Stromal cell of bone marrow (primary cell): ENCODE results near the gene IGSF23.
A peak's percentile ranks its signal among the peaks of the same experiment; 100 is the strongest.

Source experiments
- DNase-seq: peaks from one replicate; pipeline ENCODE4 v3.0.0-alpha.2; 2012; ENCODE audit warnings: low read depth

Gene IGSF23, protein sequence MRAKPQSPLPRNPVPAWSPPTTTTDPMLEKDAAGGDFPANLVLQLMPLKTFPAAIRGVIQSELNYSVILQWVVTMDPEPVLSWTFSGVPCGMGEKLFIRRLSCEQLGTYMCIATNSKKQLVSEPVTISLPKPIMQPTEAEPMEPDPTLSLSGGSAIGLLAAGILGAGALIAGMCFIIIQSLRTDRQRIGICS

DNA sequence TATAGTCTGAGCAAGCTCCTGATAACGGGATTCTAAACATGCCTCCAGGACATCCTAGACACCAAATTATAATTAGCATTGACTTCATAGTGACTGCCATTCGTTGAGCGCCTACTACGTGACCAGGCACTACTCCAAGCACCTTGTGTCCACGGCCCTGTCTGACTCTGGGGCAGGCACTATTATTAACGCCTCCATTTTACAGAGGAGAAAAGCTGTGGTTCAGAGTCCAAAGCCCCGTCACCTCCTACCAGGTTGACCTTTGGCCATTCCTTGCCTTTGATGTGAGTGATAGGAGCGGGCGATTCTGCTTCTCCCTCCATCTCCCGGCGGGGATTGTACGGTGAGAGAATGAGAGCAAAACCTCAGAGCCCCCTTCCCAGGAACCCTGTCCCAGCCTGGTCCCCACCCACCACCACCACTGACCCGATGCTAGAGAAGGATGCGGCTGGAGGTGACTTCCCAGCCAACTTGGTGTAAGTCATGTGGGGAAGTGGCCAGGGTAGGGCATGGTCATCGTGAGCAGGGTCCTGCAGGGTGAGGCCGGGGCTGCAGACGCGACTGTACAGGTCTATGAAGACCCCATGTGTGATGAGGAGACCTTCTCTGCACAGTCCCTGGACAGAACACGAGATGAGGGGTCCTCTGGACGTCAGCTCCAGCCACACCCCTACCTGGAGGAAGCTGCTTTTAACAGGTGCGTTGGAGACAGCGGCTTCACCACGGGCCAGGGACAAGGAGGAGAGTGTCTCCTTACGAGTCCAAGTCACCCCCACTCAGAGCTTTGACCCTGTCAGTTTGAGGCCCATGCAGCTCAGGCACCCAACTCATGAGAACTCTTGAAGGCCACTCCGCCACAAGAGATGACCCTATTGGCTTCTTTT is at the start of gene IGSF23:
TSS of gene IGSF23 (plus strand) at position 269 of the 884 bp plus-strand sequence. CDS start at position 352, 83 bp downstream.
- DNase-seq, result no peak

- DNase-seq, result no peak
Measured at GRCh38 chr19:44566984-44567383, 46.4 kb upstream of the IGSF23 start.

- DNase-seq, result no peak
Measured at GRCh38 chr19:44567745-44568144, 45.6 kb upstream of the IGSF23 start.

GRCh38 chr19:44570603-44570983 is 42.8 kb upstream of the IGSF23 start:
- DNase-seq, result no peak

DNA sequence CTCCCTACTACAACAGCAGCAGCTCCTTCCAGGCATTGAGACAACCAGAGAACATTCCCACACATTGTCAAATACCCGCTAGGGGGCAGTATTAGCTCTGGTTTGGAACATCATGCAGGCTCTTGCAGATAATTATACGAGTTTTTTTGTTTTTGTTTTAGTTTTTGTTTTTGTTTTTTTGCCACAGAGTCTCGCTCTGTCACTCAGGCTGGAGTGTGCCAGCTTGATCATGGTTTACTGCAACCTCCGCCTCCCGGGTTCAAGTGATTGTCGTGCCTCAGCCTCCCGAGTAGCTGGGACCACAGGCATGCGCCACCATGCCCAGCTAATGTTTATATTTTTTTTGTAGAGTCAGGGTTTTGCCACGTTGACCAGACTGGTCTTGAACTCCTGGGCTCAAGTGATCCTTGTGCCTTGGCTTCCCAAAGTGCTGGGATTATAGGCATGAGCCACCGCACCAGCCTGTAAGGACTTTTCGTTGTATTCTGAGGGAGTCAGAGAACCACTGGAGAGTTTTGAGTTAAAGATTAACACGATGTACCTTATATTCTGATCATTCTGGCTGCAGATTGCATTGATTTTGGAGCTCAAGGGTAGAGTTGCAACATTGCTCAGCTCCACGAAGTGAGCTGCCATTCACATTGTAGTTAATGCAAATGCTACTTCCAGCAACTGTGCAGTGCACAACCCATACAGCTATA is 42.2 kb upstream of the IGSF23 start:
- peak; percentile 65 for DNase-seq

DNA sequence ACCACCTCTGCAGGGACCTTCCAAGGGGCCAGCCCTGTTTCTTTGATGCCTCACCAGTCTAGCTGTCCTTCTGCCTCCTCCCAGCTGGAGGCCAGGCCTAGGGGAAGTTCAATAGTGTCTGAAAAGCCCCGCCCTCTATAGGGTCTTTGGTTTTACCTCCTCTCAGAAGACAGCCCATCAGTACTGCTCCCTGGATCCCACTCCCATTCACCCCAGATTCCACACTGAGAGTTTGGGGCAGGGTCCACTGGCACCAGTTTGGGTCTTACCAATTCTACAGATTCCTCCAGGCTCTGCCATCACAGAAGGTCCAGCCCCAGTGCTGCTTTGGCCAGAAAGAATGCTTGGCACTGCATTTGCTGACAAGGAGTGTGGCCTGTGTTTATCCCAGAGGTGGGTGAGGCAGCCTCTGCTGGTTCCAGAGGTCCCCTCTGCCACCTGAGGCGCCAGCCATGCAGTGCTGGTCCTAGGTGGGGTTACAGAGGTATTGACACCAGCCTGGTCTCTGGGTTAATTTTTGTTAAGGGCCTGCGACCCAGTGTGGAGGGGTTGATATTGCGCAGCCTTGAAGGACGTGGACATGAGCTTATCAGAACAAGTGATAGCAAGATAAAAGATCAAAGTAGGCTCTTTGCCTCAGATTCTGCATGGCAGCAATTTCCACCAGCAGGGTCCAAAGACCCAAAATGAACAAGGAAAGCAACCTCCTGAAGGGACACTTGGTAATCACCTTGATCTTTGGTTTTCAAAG is 41.4 kb upstream of the IGSF23 start:
- no peak for DNase-seq

DNA sequence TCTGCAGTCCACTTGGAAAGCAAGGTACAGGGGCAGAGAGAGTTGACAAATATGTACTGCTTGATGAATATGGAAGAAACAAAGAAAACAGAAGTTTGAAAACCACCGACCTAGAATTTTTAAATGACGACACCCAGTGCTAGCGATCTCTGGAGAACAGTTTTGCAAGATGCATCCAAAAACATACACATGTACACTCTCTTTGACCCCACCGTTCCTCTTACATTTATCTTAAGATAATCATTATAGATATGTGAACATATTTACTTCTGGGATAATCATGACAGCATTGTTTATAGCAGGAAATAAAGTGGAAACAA is 40.8 kb upstream of the IGSF23 start:
- no peak for DNase-seq

DNA sequence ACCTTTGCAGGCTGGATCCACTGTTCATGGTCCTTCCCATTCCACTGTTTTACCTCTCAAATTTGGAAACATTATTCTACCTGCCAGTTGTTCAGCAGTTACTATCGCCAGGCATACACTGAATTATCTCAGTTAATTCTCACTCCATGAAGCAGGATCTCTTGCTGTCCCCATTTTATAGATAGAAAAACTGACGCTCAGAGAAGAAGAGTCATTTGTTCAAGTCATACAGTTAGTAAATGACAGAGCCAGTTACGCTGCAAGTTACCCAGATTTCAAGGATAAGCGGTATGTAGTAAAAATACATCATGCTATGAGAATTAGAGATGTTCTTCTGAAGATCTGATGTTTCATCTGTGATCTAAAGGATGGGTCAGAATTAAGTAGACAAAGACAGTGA is 40.2 kb upstream of the IGSF23 start:
- DNase-seq, result no peak

DNA sequence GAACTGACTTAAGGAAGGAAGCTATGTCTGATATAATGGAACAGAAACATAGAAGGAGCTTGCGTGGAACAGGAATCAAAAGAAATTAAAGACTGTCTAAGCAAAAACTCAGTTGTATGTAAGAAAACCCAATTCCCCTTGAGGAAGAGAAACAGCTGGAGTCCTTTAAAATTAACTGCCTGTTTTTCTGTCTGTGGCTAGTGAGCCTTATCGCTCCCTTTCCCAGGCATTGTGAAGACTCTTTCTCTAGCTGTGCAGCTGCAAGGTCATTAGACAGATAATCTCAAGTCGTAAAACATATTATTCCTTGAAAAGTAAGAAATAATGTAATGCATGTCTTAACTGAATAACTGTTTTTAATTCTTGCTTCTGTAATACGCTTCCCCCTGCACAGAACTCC is 39.7 kb upstream of the IGSF23 start:
- DNase-seq, result no peak

GRCh38 chr19:44574186-44574950 is 39.0 kb upstream of the IGSF23 start:
- DNase-seq, result no peak

- no peak for DNase-seq
Measured at GRCh38 chr19:44575116-44575700, 38.2 kb upstream of the IGSF23 start.

DNA sequence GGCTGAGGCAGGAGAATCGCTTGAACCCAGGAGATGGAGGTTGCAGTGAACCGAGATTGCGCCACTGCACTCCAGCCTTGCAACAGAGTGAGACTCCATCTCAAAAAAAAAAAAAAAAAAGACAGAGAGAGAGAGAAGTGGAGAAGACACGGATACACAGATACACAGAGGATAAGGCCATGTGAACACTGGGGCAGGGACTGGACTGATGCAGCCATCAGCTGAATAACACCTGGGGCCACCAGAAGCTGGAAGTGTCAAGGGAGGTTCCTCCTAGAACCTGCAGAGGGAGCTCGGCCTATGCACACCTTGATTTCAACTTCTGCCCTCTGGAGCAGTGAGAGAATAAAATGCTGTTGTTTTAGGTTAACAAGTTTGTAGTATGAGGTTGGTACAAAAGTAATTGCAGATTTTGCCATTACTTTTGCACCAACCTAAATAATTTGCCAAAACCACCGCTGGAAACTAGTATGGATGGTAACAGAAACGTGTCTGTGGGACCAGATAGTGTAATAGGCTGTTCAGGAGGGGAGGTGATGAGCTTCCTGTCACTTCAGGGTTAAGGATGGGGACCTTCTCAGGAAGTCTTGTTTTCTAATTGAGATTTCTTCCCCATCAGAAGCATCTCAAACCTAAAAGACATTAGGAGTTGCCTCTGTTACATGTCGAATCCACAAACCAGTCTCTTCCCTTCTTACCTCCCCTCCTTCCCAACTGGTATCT is 36.4 kb upstream of the IGSF23 start:
- DNase-seq, result peak; percentile 9

DNA sequence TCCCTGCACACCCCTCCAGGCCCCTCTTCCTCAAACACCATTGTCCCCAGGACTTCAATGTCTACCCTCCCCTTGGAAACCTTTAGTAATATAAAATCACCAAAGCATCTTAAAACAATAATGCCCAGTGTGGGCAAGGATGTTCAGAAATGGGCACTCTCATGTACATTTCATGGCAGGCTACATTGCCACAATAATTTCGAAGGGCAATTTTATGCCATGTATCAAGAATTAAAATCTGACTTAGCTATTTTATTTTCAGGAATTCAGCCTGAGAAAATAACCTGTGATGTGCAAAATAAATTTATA is 35.8 kb upstream of the IGSF23 start:
- DNase-seq, result no peak

- no peak for DNase-seq
Measured at GRCh38 chr19:44579663-44580365, 33.5 kb upstream of the IGSF23 start.

GRCh38 chr19:44580366-44580895 is 32.9 kb upstream of the IGSF23 start:
- no peak for DNase-seq

GRCh38 chr19:44581288-44581687 is 32.1 kb upstream of the IGSF23 start:
- DNase-seq, result no peak

GRCh38 chr19:44582581-44583265 is 30.6 kb upstream of the IGSF23 start:
- no peak for DNase-seq

GRCh38 chr19:44585371-44586133 is 27.8 kb upstream of the IGSF23 start:
- DNase-seq, result no peak
